ENCODE results near the gene SLC37A1. TPM values are rescaled to one million over a fixed set of nuclear protein-coding genes. Genes with fewer than 3 reads are reported as not detected.

SLC37A1 gene
- total RNA-seq, 1 donor from 2014 or later: 21.6 TPM

- Histone ChIP-seq H3K4me3 (no peak overlapping the region), H3K27me3 (no peaks in the 10 kb centered on the region), H3K36me3 (peaks cover 13% of the 10 kb centered on the region), H3K9me3 (no peaks in the 10 kb centered on the region), H3K4me1 (peaks cover 54% of the 10 kb centered on the region), H3K27ac (no peak overlapping the region)
- intact Hi-C loops (cut with DNase I): no loop called here
- no peak for TF ChIP-seq CTCF (IDR thresholded peaks at IDR 0.05)
- ATAC-seq: no peak
- DNase-seq: no peak
Observed at GRCh38 chr21:42525676-42526378, 12.2 kb downstream of the SLC37A1 start.

- Histone ChIP-seq H3K36me3 (peaks cover 8% of the 10 kb centered on the region), H3K27me3 (no peaks in the 10 kb centered on the region), H3K9me3 (no peaks in the 10 kb centered on the region), H3K4me1 (peaks cover 57% of the 10 kb centered on the region), H3K4me3 (no peak overlapping the region), H3K27ac (no peak overlapping the region)
- DNase-seq: peak; percentile 64
- TF ChIP-seq CTCF (IDR thresholded peaks at IDR 0.05): no peak
- ATAC-seq: no peak
- intact Hi-C loops (cut with DNase I): no loop called here
Observed at GRCh38 chr21:42526379-42526727, 12.7 kb downstream of the SLC37A1 start.

- intact Hi-C loops (cut with DNase I): no loop called here
- Histone ChIP-seq H3K4me1 (peaks cover 61% of the 10 kb centered on the region), H3K36me3 (peaks cover 8% of the 10 kb centered on the region), H3K27ac (peak overlapping the region; percentile 56), H3K4me3 (no peak overlapping the region), H3K9me3 (no peaks in the 10 kb centered on the region), H3K27me3 (no peaks in the 10 kb centered on the region)
- DNase-seq (no peak), ATAC-seq (no peak)
- TF ChIP-seq CTCF (IDR thresholded peaks at IDR 0.05): no peak
Observed at GRCh38 chr21:42527127-42527488, 13.5 kb downstream of the SLC37A1 start.

GRCh38 chr21:42527489-42528158 is 14.0 kb downstream of the SLC37A1 start:
- TF ChIP-seq CTCF (IDR thresholded peaks at IDR 0.05): no peak
- Histone ChIP-seq H3K36me3 (peaks cover 8% of the 10 kb centered on the region), H3K27me3 (no peaks in the 10 kb centered on the region), H3K4me3 (peak overlapping the region; percentile 23), H3K9me3 (no peaks in the 10 kb centered on the region), H3K27ac (peak overlapping the region; percentile 56), H3K4me1 (peaks cover 63% of the 10 kb centered on the region)
- ATAC-seq (no peak), DNase-seq (no peak)
- intact Hi-C loops (cut with DNase I): no loop called here

GRCh38 chr21:42530167-42530518 is 16.5 kb downstream of the SLC37A1 start:
- ATAC-seq (no peak), DNase-seq (no peak)
- Histone ChIP-seq H3K4me3 (no peak overlapping the region), H3K27me3 (no peaks in the 10 kb centered on the region), H3K27ac (no peak overlapping the region), H3K36me3 (peaks cover 13% of the 10 kb centered on the region), H3K4me1 (peaks cover 53% of the 10 kb centered on the region), H3K9me3 (no peaks in the 10 kb centered on the region)
- TF ChIP-seq CTCF (IDR thresholded peaks at IDR 0.05): no peak
- intact Hi-C loops (cut with DNase I): no loop called here

Data from upper lobe of right lung (tissue), 1 donor.